LNCAP (cell line): ENCODE results near the gene E4F1.

Experiments used
- TF ChIP-seq, protein P1 (sequence below): fragments of 450-650 bp; IDR thresholded peaks from 2 replicates; pipeline ENCODE4 v1.5.1; 2017; ENCODE audit warnings: mild to moderate bottlenecking

E4F1 gene

DNA sequence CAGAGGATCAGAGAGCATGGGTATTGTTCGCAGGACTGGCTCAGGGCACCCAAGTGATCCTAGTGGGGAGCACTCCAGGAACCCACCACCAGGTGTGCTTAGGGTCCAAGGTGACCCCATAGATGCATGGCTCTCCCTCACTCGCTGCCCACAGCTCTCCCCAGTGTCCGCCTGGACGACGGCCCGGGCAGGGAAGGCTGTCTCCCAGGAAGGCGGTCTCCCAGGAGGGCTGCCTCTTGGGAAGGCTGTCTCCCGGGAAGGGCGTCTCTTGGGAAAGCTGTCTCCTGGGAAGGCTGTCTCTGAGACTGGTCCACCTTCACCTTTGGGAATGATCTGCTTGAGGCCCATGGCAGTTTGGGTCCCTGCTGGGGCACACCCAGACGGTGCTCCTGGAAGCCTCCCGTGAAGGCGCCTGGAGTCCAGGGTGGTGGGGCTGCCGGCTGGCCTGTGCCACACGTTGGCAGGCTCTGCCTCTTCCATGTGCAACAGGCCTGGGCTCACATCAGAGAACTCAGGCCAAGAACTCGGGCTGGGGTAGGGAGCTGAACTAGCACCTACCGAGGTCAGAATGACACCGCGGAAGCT, 23.0 kb downstream of the E4F1 start:
- TF ChIP-seq, protein P1, sequence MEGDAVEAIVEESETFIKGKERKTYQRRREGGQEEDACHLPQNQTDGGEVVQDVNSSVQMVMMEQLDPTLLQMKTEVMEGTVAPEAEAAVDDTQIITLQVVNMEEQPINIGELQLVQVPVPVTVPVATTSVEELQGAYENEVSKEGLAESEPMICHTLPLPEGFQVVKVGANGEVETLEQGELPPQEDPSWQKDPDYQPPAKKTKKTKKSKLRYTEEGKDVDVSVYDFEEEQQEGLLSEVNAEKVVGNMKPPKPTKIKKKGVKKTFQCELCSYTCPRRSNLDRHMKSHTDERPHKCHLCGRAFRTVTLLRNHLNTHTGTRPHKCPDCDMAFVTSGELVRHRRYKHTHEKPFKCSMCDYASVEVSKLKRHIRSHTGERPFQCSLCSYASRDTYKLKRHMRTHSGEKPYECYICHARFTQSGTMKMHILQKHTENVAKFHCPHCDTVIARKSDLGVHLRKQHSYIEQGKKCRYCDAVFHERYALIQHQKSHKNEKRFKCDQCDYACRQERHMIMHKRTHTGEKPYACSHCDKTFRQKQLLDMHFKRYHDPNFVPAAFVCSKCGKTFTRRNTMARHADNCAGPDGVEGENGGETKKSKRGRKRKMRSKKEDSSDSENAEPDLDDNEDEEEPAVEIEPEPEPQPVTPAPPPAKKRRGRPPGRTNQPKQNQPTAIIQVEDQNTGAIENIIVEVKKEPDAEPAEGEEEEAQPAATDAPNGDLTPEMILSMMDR = no peak

DNA sequence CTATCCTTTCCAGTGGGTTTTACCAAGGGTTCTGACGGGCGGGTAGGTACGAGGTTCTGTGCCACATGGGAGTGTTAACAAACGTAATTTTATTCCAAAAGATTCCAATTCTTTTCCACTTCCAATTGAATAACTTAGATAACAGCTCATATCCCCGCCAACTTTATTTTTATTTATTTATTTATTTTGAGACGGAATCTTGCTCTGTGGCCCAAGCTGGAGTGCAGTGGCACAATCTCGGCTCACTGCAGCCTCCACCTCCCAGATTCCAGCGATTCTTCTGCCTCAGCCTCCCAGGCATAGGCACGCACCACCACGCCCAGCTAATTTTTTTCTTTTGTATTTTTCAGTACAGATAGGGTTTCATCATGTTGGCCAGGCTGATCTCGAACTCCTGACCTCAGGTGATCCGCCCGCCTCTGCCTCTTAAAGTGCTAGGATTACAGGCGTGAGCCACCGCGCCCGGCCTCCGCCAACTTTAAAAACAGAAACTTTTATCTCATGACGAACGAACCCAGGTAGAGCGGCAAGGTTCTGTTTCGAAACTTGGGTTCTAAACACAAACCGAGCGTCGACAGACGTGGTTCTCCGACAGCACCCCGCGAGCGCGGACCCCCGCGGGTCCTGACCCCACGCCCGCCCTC, 27.4 kb downstream of the E4F1 start:
- TF ChIP-seq, protein P1 = no peak

- TF ChIP-seq, protein P1 = peak; percentile 57
These were observed 28.1 kb downstream of the E4F1 start, which contains the start of gene ECI1 for GRCh38 chr16:2251296-2252111. TSS of gene ECI1 (minus strand) at chr16:2251587. CDS start at chr16:2251566, 21 bp downstream.

DNA sequence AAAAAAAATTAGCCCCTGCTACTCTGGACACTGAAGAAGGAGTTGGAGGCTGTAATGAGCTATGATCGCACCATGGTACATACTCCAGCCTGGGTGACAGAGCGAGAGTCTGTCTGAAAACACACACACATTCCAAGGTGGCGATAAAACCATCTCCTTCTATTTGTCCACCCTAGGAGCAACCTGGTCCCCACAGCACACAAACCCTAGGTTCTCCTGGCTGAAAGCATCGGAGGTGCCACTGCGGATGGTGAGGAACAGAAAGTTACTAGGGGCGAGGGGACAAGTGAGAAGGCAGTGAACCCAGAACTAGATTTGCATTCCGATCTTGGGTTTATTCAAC, 29.4 kb downstream of the E4F1 start:
- TF ChIP-seq, protein P1 = no peak

- TF ChIP-seq, protein P1 = no peak
These were observed 29.9 kb downstream of the E4F1 start for GRCh38 chr16:2253293-2253692.

GRCh38 chr16:2256531-2257140, 33.2 kb downstream of the E4F1 start:
- TF ChIP-seq, protein P1 = no peak

GRCh38 chr16:2257726-2258125, 34.3 kb downstream of the E4F1 start:
- TF ChIP-seq, protein P1 = no peak
